IMR-90 (cell line): ENCODE measurements around the gene RAB14. TPM values are rescaled to one million over a fixed set of nuclear protein-coding genes. Genes with fewer than 3 reads are reported as not detected.

Experiments
- ATAC-seq: fragments of 200-7000 bp; cut with Tn5 transposase; 2 replicates; pipeline ENCODE4 v1.9.1; 2020; ENCODE audit warnings: low read depth, mild to moderate bottlenecking, moderate library complexity
- BruUV-seq: library from RNA; stranded (reverse); fragments of 400-500 nt; replicated peaks from 2 replicates; lab custom pipeline; 2021; lab: Mats Ljungman, UMichigan
- CTCF ChIA-PET: fragments of 300-600 bp; formaldehyde crosslinking; extraction: SDS; loops from one replicate; lab custom pipeline; 2021; ENCODE audit warnings: antibody characterized with exemption; lab: Yijun Ruan, JAX
- POLR2A ChIA-PET: fragments of 300-600 bp; sonication (Branson Sonifier 250); formaldehyde crosslinking; loops from one replicate; lab custom pipeline; 2022; ENCODE audit warnings: antibody characterized with exemption; ENCODE audit not compliant: unreplicated experiment; lab: Charles Lee
- DNase-seq: peaks from one replicate; pipeline ENCODE4 v3.0.0; 2013
- H2AFZ ChIP-seq: replicated peaks from 2 replicates; pipeline ENCODE3; 2013; ENCODE audit warnings: low read length, mild to moderate bottlenecking; ENCODE audit not compliant: poor library complexity
- H2AK5ac ChIP-seq: 2 replicates; pipeline ENCODE4 v1.6.1; 2013; ENCODE audit warnings: low read depth, low read length, inconsistent platforms
- H2AK9ac ChIP-seq: replicated peaks from 2 replicates; pipeline ENCODE3; 2013; ENCODE audit warnings: mild to moderate bottlenecking, low read depth, low read length, moderate library complexity; ENCODE audit not compliant: poor library complexity
- H2BK120ac ChIP-seq: 2 replicates; pipeline ENCODE4 v1.6.1; 2013; ENCODE audit warnings: low read depth, low read length, inconsistent platforms
- H2BK15ac ChIP-seq: 3 replicates; pipeline ENCODE4 v1.6.1; 2013; ENCODE audit warnings: low read depth, low read length, inconsistent platforms
- H2BK20ac ChIP-seq: 2 replicates; pipeline ENCODE4 v1.6.1; 2013; ENCODE audit warnings: low read depth, mild to moderate bottlenecking, inconsistent platforms, low read length, moderate library complexity
- H2BK5ac ChIP-seq: 2 replicates; pipeline ENCODE4 v1.6.1; 2013; ENCODE audit warnings: mild to moderate bottlenecking, low read depth, low read length, inconsistent platforms; ENCODE audit not compliant: poor library complexity, severe bottlenecking
- H3K14ac ChIP-seq: replicated peaks from 2 replicates; pipeline ENCODE4 v1.6.1; 2013; ENCODE audit warnings: low read depth, low read length, inconsistent platforms
- H3K18ac ChIP-seq: 2 replicates; pipeline ENCODE4 v1.6.1; 2013; ENCODE audit warnings: low read depth, low read length, control low read depth
- H3K23ac ChIP-seq: 2 replicates; pipeline ENCODE4 v1.6.1; 2013; ENCODE audit warnings: low read depth, low read length, inconsistent platforms
- H3K27ac ChIP-seq: 2 replicates; pipeline ENCODE4 v1.5.1; 2013; ENCODE audit warnings: mild to moderate bottlenecking, control low read depth, low read length; ENCODE audit not compliant: insufficient read depth
- H3K27me3 ChIP-seq: 2 replicates; pipeline ENCODE4 v1.6.1; 2013; ENCODE audit warnings: low read length; ENCODE audit not compliant: control insufficient read depth, insufficient read depth
- H3K36me3 ChIP-seq: 2 replicates; pipeline ENCODE4 v1.6.1; 2013; ENCODE audit warnings: low read length, mixed read lengths; ENCODE audit not compliant: control insufficient read depth, insufficient read depth
- H3K4ac ChIP-seq: 2 replicates; pipeline ENCODE4 v1.6.1; 2013; ENCODE audit warnings: low read depth, low read length, inconsistent platforms
- H3K4me1 ChIP-seq: 2 replicates; pipeline ENCODE4 v1.6.1; 2013; ENCODE audit warnings: low read length, mixed read lengths; ENCODE audit not compliant: control insufficient read depth, insufficient read depth
- H3K4me2 ChIP-seq: 2 replicates; pipeline ENCODE4 v1.6.1; 2013; ENCODE audit warnings: low read depth, mild to moderate bottlenecking, control low read depth, low read length, moderate library complexity
- H3K4me3 ChIP-seq: 2 replicates; pipeline ENCODE4 v1.5.1; 2013; ENCODE audit warnings: low read depth, mild to moderate bottlenecking, control low read depth, low read length, moderate library complexity; ENCODE audit not compliant: insufficient read depth
- H3K56ac ChIP-seq: 2 replicates; pipeline ENCODE4 v1.6.1; 2013; ENCODE audit warnings: low read length, inconsistent platforms; ENCODE audit not compliant: insufficient read depth; ENCODE audit errors: extremely low read depth
- H3K79me1 ChIP-seq, 2 experiments: 2 replicates each; pipeline ENCODE4 v1.6.1; 2013; ENCODE audit warnings: low read length in 2 of 2, inconsistent platforms in 1 of 2, low read depth in 1 of 2
- H3K9ac ChIP-seq: 2 replicates; pipeline ENCODE4 v1.6.1; 2013; ENCODE audit warnings: low read depth, low read length, control low read depth
- H3K9me1 ChIP-seq: 2 replicates; pipeline ENCODE4 v1.6.1; 2013; ENCODE audit warnings: low read length, inconsistent platforms; ENCODE audit not compliant: insufficient read depth
- H3K9me3 ChIP-seq: 2 replicates; pipeline ENCODE4 v1.6.1; 2013; ENCODE audit warnings: low read length; ENCODE audit not compliant: control insufficient read depth, insufficient read depth
- H4K20me1 ChIP-seq: 2 replicates; pipeline ENCODE4 v1.6.1; 2013; ENCODE audit warnings: low read length, inconsistent platforms; ENCODE audit not compliant: insufficient read depth
- H4K5ac ChIP-seq: 2 replicates; pipeline ENCODE4 v1.6.1; 2013; ENCODE audit warnings: mild to moderate bottlenecking, low read depth, low read length, control low read depth
- H4K8ac ChIP-seq, 2 experiments: 2 replicates each; pipeline ENCODE4 v1.6.1; 2013; ENCODE audit warnings: low read depth in 2 of 2, low read length in 2 of 2, control low read depth in 1 of 2, inconsistent platforms in 1 of 2
- H4K91ac ChIP-seq: 2 replicates; pipeline ENCODE4 v1.6.1; 2013; ENCODE audit warnings: low read depth, low read length, inconsistent platforms; ENCODE audit not compliant: insufficient read depth
- BHLHE40 ChIP-seq: fragments of 150-350 bp; IDR thresholded peaks from 2 replicates; pipeline ENCODE4 v1.6.1; 2016; ENCODE audit warnings: mild to moderate bottlenecking, low read depth, low read length
- MXI1 ChIP-seq: IDR thresholded peaks from 2 replicates; pipeline ENCODE4 v1.6.1; 2012; ENCODE audit warnings: low read depth, mild to moderate bottlenecking, low read length, moderate library complexity, borderline replicate concordance
- NFE2L2 ChIP-seq: fragments of 150-350 bp; IDR thresholded peaks from 2 replicates; pipeline ENCODE4 v1.6.1; 2016; ENCODE audit warnings: low read depth, mild to moderate bottlenecking, low read length
- RCOR1 ChIP-seq: IDR thresholded peaks from 2 replicates; pipeline ENCODE4 v1.6.1; 2012; ENCODE audit warnings: mild to moderate bottlenecking, low read length, improper control_type of control experiment; ENCODE audit not compliant: insufficient replicate concordance
- SMC3 ChIP-seq: fragments of 150-350 bp; IDR thresholded peaks from 2 replicates; pipeline ENCODE4 v1.6.1; 2016; ENCODE audit warnings: low read depth, mild to moderate bottlenecking, antibody characterized with exemption, low read length, moderate library complexity
- WGBS, 2 experiments: methylation state at CpG; one replicate each; pipeline versions ENCODE4 v1.1.5 to v1.1.7; 2013; ENCODE audit warnings: missing lambda C conversion rate in 2 of 2; ENCODE audit not compliant: insufficient read length in 1 of 2; ENCODE audit errors: extremely low coverage in 2 of 2; 5-methylcytosine and 5-hydroxymethylcytosine counted together
- dilution Hi-C: fragments of 300-500 bp; cut with HindIII; formaldehyde crosslinking; loops from one replicate; pipeline ENCODE4 v1.14.3; 2018; ENCODE audit warnings: low sequenced_read_pairs; ENCODE audit not compliant: unreplicated experiment
- in situ Hi-C: fragments of 300-500 bp; cut with MboI; formaldehyde crosslinking; loops from 3 replicates; pipeline ENCODE4 v1.14.3; 2019; ENCODE audit warnings: low sequenced_read_pairs, inconsistent platforms, mixed read lengths
- intact Hi-C: fragments of 100-400 bp; cut with micrococcal nuclease; formaldehyde crosslinking; loops from 2 replicates; pipeline ENCODE4 v1.10.0; 2022
- polyA plus RNA-seq, 3 experiments: library from polyadenylated mRNA; depleted of rRNA; stranded (reverse); fragments of >200 nt; gene quantifications; 2 replicates each; pipeline ENCODE4 v1.2.3, GENCODE V29; 2012; ENCODE audit warnings: low replicate concordance in 1 of 3
- total RNA-seq: library from RNA; depleted of rRNA; stranded (reverse); fragments of >200 nt; gene quantifications from 2 replicates; pipeline ENCODE4 v1.2.3, GENCODE V29; 2012
- TF ChIP-seq, protein P1 (sequence below): fragments of 150-350 bp; IDR thresholded peaks from 2 replicates; pipeline ENCODE4 v1.6.1; 2017; ENCODE audit warnings: mild to moderate bottlenecking, antibody characterized with exemption, low read length, low read depth

The RAB14 gene
- total and polyA plus RNA-seq, 2 of the 4 experiments (the other 2 are of a cell fraction), result 20.1 to 29.3 TPM

GRCh38 chr9:121201045-121201737 is 478 bp downstream of the RAB14 start:
- peak overlapping the region; percentile 84 for H2BK5ac ChIP-seq
- H3K56ac ChIP-seq, result peak overlapping the region; percentile 59; the same call in 1 of the 2 replicates
- dilution Hi-C loops (no loop called here), intact Hi-C loops (no loop called here), in situ Hi-C loops (no loop called here)
- H3K27ac ChIP-seq, result peak overlapping the region; percentile 90
- peaks cover 4 to 24% of the 10 kb centered on the region in 2 experiments; a peak in 3 of 4 replicates for H3K79me1 ChIP-seq
- ATAC-seq, result peak; percentile 40
- ChIA-PET POLR2A (interaction anchor here (0.6 kb wide), 1 partner anchor 140 kb away, joined by 7 read pairs; no protein-coding TSS in a partner anchor), CTCF (interaction anchor here (0.6 to 1.2 kb wide), 2 partner anchors 12 to 1218 kb away, joined by 3 to 11 read pairs; no protein-coding TSS in a partner anchor)
- no peak for TF ChIP-seq NFE2L2
- TF ChIP-seq, protein P1, sequence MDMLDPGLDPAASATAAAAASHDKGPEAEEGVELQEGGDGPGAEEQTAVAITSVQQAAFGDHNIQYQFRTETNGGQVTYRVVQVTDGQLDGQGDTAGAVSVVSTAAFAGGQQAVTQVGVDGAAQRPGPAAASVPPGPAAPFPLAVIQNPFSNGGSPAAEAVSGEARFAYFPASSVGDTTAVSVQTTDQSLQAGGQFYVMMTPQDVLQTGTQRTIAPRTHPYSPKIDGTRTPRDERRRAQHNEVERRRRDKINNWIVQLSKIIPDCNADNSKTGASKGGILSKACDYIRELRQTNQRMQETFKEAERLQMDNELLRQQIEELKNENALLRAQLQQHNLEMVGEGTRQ, result no peak
- no peak for TF ChIP-seq SMC3
- no peak for TF ChIP-seq RCOR1
- peak; percentile 42 for TF ChIP-seq MXI1
- TF ChIP-seq BHLHE40, result peak; percentile 34; the same call in 1 of the 2 replicates
- H3K27me3 ChIP-seq, result no peaks in the 10 kb centered on the region
- no peak overlapping the region for H2BK20ac ChIP-seq
- peak overlapping the region; percentile 100 for H3K4me2 ChIP-seq
- H3K4me1 ChIP-seq, result peaks cover 9% of the 10 kb centered on the region
- H4K91ac ChIP-seq, result peak overlapping the region; percentile 87
- H2AFZ ChIP-seq, result peak overlapping the region; percentile 93
- peaks cover 52% of the 10 kb centered on the region for H4K20me1 ChIP-seq
- peak overlapping the region; percentile 90 for H2AK9ac ChIP-seq
- H3K23ac ChIP-seq, result peak overlapping the region; percentile 91
- H3K36me3 ChIP-seq, result no peaks in the 10 kb centered on the region; the same call in 1 of the 2 replicates
- H2BK120ac ChIP-seq, result peak overlapping the region; percentile 13; the same call in 1 of the 2 replicates
- H4K8ac ChIP-seq, result peak overlapping the region; percentile 30 to 88
- H3K14ac ChIP-seq, result peak overlapping the region; percentile 73; the same call in 1 of the 2 replicates
- H2BK15ac ChIP-seq, result no peak overlapping the region; the same call in 2 of the 3 replicates
- peak overlapping the region; percentile 70; the same call in 1 of the 2 replicates for H4K5ac ChIP-seq
- peaks cover 10% of the 10 kb centered on the region for H3K9me1 ChIP-seq
- H2AK5ac ChIP-seq, result peak overlapping the region; percentile 87
- DNase-seq, result no peak
- BruUV-seq, result no TSS peak
- peak overlapping the region; percentile 35 for H3K4ac ChIP-seq
- WGBS, 2 experiments, result 0% methylated on average over 41 of the region's 81 CpGs; no CpG with 5 or more reads in 1 of the 2 experiments
- peak overlapping the region; percentile 77 for H3K4me3 ChIP-seq
- H3K9me3 ChIP-seq, result no peaks in the 10 kb centered on the region
- H3K18ac ChIP-seq, result no peak overlapping the region; the same call in 1 of the 2 replicates
- H3K9ac ChIP-seq, result peak overlapping the region; percentile 75
